Right ventricle myocardium superior (tissue), 1 donor: ENCODE data around the gene MIR17HG. TPM values are rescaled to one million over a fixed set of nuclear protein-coding genes. Genes with fewer than 3 reads are reported as not detected.
"Not testable (repeated sequence)": the region's sequence is repeated elsewhere in the genome, so short reads cannot be mapped to it uniquely, and the experiment has no call there.

Experiments
- ATAC-seq: fragments of 200-7000 bp; cut with Tn5 transposase; one replicate; pipeline ENCODE4 v1.9.1; 2020; ENCODE audit warnings: mild to moderate bottlenecking; ENCODE audit not compliant: poor library complexity
- DNase-seq: peaks from one replicate; pipeline ENCODE4 v3.0.0-alpha.2; 2020
- intact Hi-C: fragments of 100-400 bp; cut with DNase I; formaldehyde crosslinking; loops from one replicate; pipeline ENCODE4 v1.11.2; 2022
- total RNA-seq: library from RNA; stranded (reverse); fragmentation: NEBNext Ultra II Directional; extraction: Animal tissue kit (Norgen Biotek cat#: 25700); gene quantifications from one replicate; pipeline ENCODE4 v1.2.1, GENCODE V29; 2021
- donor health status: DM: no; HTN: yes; CAD: no; lungs with severe emphysema.

MIR17HG gene
- total RNA-seq, 1 donor from 2014 or later, result 1.0 TPM

- DNase-seq (no peak), ATAC-seq (no peak)
- intact Hi-C loops, result no loop called here
Measured at GRCh38 chr13:91331047-91331915, 16.2 kb upstream of the MIR17HG start.

GRCh38 chr13:91346062-91346461 is 1.4 kb upstream of the MIR17HG start:
- no peak for DNase-seq
- intact Hi-C loops, result no loop called here
- ATAC-seq, result no peak

DNA sequence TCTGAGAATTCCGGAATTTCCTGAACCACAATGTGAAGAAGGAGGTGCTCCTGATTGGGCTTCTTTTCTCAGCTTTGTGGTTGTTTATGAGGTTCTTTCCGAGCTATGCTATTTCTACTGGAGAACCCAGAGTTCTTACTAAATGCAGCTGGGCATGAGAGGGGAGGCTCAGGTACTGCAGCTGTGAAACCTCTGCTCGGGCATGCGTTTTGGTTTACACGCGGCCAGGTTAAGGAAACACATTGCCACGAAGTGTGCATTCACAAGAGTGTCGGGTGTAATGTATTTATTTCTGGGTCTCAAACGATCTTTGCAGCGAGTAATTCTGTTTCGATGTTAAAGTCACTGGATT is 661 bp upstream of the MIR17HG start:
- no peak for DNase-seq
- intact Hi-C loops, result no loop called here
- peak; percentile 1 for ATAC-seq

GRCh38 chr13:91347996-91348905 is 764 bp downstream of the MIR17HG start:
- intact Hi-C loops, result no loop called here
- peak; percentile 64 for DNase-seq
- peak; percentile 66 for ATAC-seq

GRCh38 chr13:91348906-91349435 is 1.5 kb downstream of the MIR17HG start:
- peak; percentile 97 for DNase-seq
- ATAC-seq, result peak; percentile 85
- intact Hi-C loops, result no loop called here

DNA sequence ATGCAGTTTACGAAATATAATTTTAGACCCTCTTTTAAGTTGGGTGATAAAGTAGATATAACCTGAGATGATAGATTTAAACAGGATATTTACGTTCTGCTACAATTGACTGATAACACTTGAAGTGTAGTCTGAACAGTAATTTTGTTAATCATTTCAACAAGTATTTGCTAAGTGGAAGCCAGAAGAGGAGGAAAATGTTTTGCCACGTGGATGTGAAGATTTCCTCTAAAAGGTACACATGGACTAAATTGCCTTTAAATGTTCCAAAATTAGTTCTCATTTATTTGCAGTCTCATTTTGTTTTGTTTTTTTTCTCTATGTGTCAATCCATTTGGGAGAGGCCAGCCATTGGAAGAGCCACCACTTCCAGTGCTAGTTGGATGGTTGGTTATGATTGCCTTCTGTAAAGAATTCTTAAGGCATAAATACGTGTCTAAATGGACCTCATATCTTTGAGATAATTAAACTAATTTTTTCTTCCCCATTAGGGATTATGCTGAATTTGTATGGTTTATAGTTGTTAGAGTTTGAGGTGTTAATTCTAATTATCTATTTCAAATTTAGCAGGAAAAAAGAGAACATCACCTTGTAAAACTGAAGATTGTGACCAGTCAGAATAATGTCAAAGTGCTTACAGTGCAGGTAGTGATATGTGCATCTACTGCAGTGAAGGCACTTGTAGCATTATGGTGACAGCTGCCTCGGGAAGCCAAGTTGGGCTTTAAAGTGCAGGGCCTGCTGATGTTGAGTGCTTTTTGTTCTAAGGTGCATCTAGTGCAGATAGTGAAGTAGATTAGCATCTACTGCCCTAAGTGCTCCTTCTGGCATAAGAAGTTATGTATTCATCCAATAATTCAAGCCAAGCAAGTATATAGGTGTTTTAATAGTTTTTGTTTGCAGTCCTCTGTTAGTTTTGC is 2.8 kb downstream of the MIR17HG start:
- no peak for ATAC-seq
- DNase-seq, result no peak
- intact Hi-C loops, result no loop called here

DNA sequence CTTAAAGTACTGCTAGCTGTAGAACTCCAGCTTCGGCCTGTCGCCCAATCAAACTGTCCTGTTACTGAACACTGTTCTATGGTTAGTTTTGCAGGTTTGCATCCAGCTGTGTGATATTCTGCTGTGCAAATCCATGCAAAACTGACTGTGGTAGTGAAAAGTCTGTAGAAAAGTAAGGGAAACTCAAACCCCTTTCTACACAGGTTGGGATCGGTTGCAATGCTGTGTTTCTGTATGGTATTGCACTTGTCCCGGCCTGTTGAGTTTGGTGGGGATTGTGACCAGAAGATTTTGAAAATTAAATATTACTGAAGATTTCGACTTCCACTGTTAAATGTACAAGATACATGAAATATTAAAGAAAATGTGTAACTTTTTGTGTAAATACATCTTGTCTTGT is 3.6 kb downstream of the MIR17HG start:
- DNase-seq, result no peak
- intact Hi-C loops, result no loop called here
- no peak for ATAC-seq

GRCh38 chr13:91351980-91352379 is 4.5 kb downstream of the MIR17HG start:
- ATAC-seq (no peak), DNase-seq (no peak)
- intact Hi-C loops, result no loop called here

- ATAC-seq, intact Hi-C loops, DNase-seq: not testable (repeated sequence)
Measured at GRCh38 chr13:91352891-91353290, 5.4 kb downstream of the MIR17HG start.

DNA sequence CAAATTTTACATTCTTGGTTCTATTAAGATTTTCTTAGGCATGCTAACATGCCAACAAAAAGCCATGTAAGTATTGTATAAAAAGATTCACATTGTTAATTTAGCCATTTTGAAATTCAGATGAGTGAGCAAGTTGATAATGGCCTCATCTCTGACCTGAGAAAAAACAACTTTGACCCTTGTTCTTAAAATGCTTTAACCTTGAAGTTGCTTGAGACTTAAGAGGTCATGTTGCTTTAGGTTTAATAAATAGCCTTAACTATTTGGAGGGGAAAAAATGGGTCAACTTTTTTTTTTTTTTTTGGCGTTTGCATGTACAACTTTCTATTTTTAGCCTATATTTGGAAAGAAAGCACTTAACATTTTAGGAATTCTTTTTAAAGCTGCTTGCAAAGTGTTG is 6.0 kb downstream of the MIR17HG start:
- intact Hi-C loops, result no loop called here
- ATAC-seq, result no peak
- DNase-seq, result no peak

GRCh38 chr13:91355099-91355825 is 7.8 kb downstream of the MIR17HG start:
- ATAC-seq (no peak), DNase-seq (no peak)
- intact Hi-C loops, result no loop called here

DNA sequence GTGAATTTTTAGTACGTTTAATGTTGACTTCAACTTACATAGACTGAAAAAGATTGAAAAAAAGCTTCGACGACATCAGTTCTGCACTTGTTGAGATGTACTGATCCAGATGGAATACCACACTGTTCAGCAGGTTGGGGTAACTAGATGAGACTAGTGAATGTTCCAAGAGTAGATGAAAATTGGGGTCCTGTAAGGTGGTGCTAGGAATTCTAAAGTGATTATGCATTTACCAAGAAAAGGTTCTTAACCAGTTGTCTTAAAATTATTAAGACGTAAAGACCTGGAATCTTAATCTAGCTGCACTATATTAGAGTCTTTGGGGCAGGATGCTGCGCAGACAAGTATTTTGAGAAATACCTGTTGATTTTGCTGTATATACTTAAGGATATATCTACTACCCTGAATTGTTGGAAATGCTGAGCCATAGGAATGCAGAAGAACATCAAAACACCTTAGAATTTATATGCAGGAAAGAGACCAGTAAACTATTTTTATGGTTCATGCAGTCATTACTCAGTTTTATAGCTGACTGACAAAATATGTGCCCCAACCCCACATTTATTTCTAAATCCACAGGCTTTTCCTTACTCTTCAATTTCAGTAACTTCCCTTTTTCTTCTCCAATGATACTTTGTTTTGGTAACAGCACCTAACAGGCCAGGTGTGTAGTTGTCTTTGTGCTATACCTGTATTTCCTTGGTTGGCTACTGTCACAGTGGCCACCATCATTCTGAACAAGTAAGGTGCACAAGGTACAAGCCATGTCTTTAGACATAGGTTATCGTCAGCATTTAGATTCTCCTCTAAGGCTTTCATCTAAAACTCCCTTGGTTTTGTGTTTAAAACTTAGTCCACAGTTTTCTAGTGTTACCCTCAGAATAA is 8.6 kb downstream of the MIR17HG start:
- no peak for DNase-seq
- ATAC-seq, result no peak
- intact Hi-C loops, result no loop called here

GRCh38 chr13:91356919-91357612 is 9.6 kb downstream of the MIR17HG start:
- ATAC-seq (no peak), DNase-seq (no peak)
- intact Hi-C loops, result no loop called here

- ATAC-seq (no peak), DNase-seq (no peak)
- intact Hi-C loops, result no loop called here
Measured at GRCh38 chr13:91357613-91358386, 10.3 kb downstream of the MIR17HG start.

DNA sequence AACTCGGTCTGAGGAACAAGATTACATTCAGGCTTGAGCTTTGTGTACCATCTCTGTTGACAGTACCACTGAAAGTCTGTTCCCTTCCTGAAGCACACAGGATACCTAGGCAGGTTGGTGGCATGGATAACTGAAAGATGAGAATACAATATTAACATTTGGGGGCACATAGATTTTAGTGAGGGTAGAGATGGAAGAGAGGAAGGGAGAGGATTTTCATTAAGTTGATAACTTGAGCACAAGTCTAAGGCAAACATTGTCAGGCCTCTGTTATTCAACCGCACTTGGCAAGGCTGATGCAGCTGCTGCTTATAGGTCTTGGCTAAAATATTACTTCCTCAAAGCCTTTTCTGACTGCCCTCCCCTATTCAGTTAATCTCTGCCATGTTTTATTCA is 10.9 kb downstream of the MIR17HG start:
- DNase-seq (no peak), ATAC-seq (no peak)

GRCh38 chr13:91359111-91359510 is 11.6 kb downstream of the MIR17HG start:
- ATAC-seq, result no peak

More for the DNA sequence above, 10.9 kb downstream of the MIR17HG start:
- intact Hi-C loops, result no loop called here

More at GRCh38 chr13:91359111-91359510, 11.6 kb downstream of the MIR17HG start:
- intact Hi-C loops, result no loop called here
- DNase-seq, result no peak
